Activated CD8-positive, alpha-beta memory T cell treated with anti-CD3 and anti-CD28 coated beads for 24 hours (primary cell): ENCODE measurements around the gene UBALD2.
"Not testable (repeated sequence)": the region's sequence is repeated elsewhere in the genome, so short reads cannot be mapped to it uniquely, and the experiment has no call there.

Experiments used
- DNase-seq: peaks from one replicate; pipeline ENCODE4 v3.0.0-alpha.2; 2020

Gene UBALD2

GRCh38 chr17:76278268-76278908, 13.2 kb downstream of the UBALD2 start:
- no peak for DNase-seq

- peak; percentile 96 for DNase-seq
Measured at GRCh38 chr17:76278952-76279741, 14.0 kb downstream of the UBALD2 start.

GRCh38 chr17:76279742-76280287, 14.7 kb downstream of the UBALD2 start:
- DNase-seq: no peak

- DNase-seq: no peak
Measured at GRCh38 chr17:76280650-76281049, 15.5 kb downstream of the UBALD2 start.

- no peak for DNase-seq
Measured at GRCh38 chr17:76281573-76282371, 16.6 kb downstream of the UBALD2 start.

- no peak for DNase-seq
Measured at GRCh38 chr17:76292567-76292966, 27.4 kb downstream of the UBALD2 start.

GRCh38 chr17:76293106-76293505, 28.0 kb downstream of the UBALD2 start:
- no peak for DNase-seq

GRCh38 chr17:76296186-76296585, 31.0 kb downstream of the UBALD2 start:
- DNase-seq: no peak

- no peak for DNase-seq
Measured at GRCh38 chr17:76296889-76297288, 31.7 kb downstream of the UBALD2 start.

- no peak for DNase-seq
Measured at GRCh38 chr17:76297436-76297835, 32.3 kb downstream of the UBALD2 start.

- no peak for DNase-seq
Measured at GRCh38 chr17:76304226-76305134, 39.3 kb downstream of the UBALD2 start.

- not testable (repeated sequence) for DNase-seq
Measured at GRCh38 chr17:76305135-76305454, 39.9 kb downstream of the UBALD2 start.

GRCh38 chr17:76307299-76307965, 42.3 kb downstream of the UBALD2 start:
- DNase-seq: no peak

GRCh38 chr17:76307966-76308338, 42.8 kb downstream of the UBALD2 start, which contains the start of gene QRICH2:
Gene QRICH2 (minus strand): TSS chr17:76308276. CDS start chr17:76307998, 278 bp downstream.
- no peak for DNase-seq

- no peak for DNase-seq
Measured at GRCh38 chr17:76309461-76309860, 44.3 kb downstream of the UBALD2 start.

- DNase-seq: no peak
Measured at GRCh38 chr17:76312735-76313134, 47.6 kb downstream of the UBALD2 start.

GRCh38 chr17:76314392-76315227, 49.5 kb downstream of the UBALD2 start:
- no peak for DNase-seq

- no peak for DNase-seq
Measured at GRCh38 chr17:76317535-76317934, 52.4 kb downstream of the UBALD2 start.

- DNase-seq: no peak
Measured at GRCh38 chr17:76318586-76318985, 53.4 kb downstream of the UBALD2 start.
